ENCODE results near the gene ACAP3. TPM values are rescaled to one million over a fixed set of nuclear protein-coding genes. Genes with fewer than 3 reads are reported as not detected.

Gene ACAP3
- total and polyA plus RNA-seq, 10 of the 15 experiments (the other 5 are each of a cell fraction or from before 2014, with no cell fraction given), result 0.05 to 34.2 (median 7.1) TPM

- POLR2A ChIA-PET, result no interaction called here
- peaks cover 0 to 5% of the 10 kb centered on the region in 2 experiments for H3K36me3 ChIP-seq (ENCODE audit: control insufficient read depth in 2 of 2, insufficient read depth in 2 of 2, low read length in 1 of 2)
- H3K27me3 ChIP-seq (replicated peaks in 1 of 2; ENCODE audit: control insufficient read depth in 2 of 2, insufficient read depth in 2 of 2, low read length in 1 of 2), result no peaks in the 10 kb centered on the region
- 95% methylated on average over 17 of the region's 36 CpGs for WGBS (ENCODE audit: insufficient coverage, insufficient replicate concordance, low lambda C conversion rate, missing lambda C conversion rate)
- no peak overlapping the region for H3K27ac ChIP-seq (ENCODE audit: control insufficient read depth, insufficient read depth)
- SMC1A ChIA-PET (ENCODE audit: uncharacterized antibody, unreplicated experiment), result no interaction called here
- DNase-seq (ENCODE audit: low read depth, low spot score) (no peak), ATAC-seq (no peak), FAIRE-seq (no peak)
- no peak overlapping the region for H2AFZ ChIP-seq (ENCODE audit: control insufficient read depth, low read depth, low read length)
- H3K4me2 ChIP-seq (ENCODE audit: control insufficient read depth, insufficient read depth), result no peak overlapping the region
- no peaks in the 10 kb centered on the region for H3K9me3 ChIP-seq (replicated peaks; ENCODE audit: control insufficient read depth, insufficient read depth, low read length)
- CTCF ChIA-PET, result no interaction called here
- H4K20me1 ChIP-seq (ENCODE audit: control insufficient read depth, insufficient read depth), result no peaks in the 10 kb centered on the region
- in situ Hi-C loops (cut with MboI) (no loop called here), intact Hi-C loops (cut with micrococcal nuclease; ENCODE audit: unreplicated experiment) (no loop called here)
- H3K9ac ChIP-seq (ENCODE audit: control insufficient read depth, insufficient read depth, low read length), result no peak overlapping the region
- H3K4me3 ChIP-seq, result no peak overlapping the region
- no peaks in the 10 kb centered on the region for H3K79me2 ChIP-seq (ENCODE audit: control insufficient read depth, insufficient read depth, low read length)
- TF ChIP-seq SIN3A (IDR thresholded peaks at IDR 0.05; ENCODE audit: low read depth, low read length), result no peak
- peak; percentile 34 for TF ChIP-seq BCL3 (IDR thresholded peaks at IDR 0.05; ENCODE audit: borderline replicate concordance, insufficient read depth, low read depth, low read length, poor library complexity, severe bottlenecking)
- 0 out of 2 replicates have a peak, but pooled peaks have one; percentile 23 for TF ChIP-seq TCF3 (IDR thresholded peaks at IDR 0.05; ENCODE audit: borderline replicate concordance, insufficient read depth, low read depth, low read length)
- BruUV-seq (replicated peaks), result no TSS peak
- RAD21 ChIA-PET (ENCODE audit: unreplicated experiment), result interaction anchor here (0.5 kb wide), 1 partner anchor 340 kb away, joined by 3 read pairs; no protein-coding TSS in a partner anchor
- H3K4me1 ChIP-seq (ENCODE audit: control insufficient read depth, insufficient read depth, low read length), result no peaks in the 10 kb centered on the region
These were observed 30.5 kb upstream of the ACAP3 start for GRCh38 chr1:1338278-1338677.

GRCh38 chr1:1337793-1338147, 30.0 kb upstream of the ACAP3 start:
- intact Hi-C loops (cut with micrococcal nuclease; ENCODE audit: unreplicated experiment) (no loop called here), in situ Hi-C loops (cut with MboI) (no loop called here)
- Histone ChIP-seq H3K4me3 (no peak overlapping the region), H4K20me1 (ENCODE audit: control insufficient read depth, insufficient read depth) (no peaks in the 10 kb centered on the region), H3K36me3 (ENCODE audit: control insufficient read depth in 2 of 2, insufficient read depth in 2 of 2, low read length in 1 of 2) (peaks cover 0 to 5% of the 10 kb centered on the region in 2 experiments), H3K9ac (ENCODE audit: control insufficient read depth, insufficient read depth, low read length) (no peak overlapping the region), H3K27me3 (replicated peaks in 1 of 2; ENCODE audit: control insufficient read depth in 2 of 2, insufficient read depth in 2 of 2, low read length in 1 of 2) (no peaks in the 10 kb centered on the region), H3K4me1 (ENCODE audit: control insufficient read depth, insufficient read depth, low read length) (no peaks in the 10 kb centered on the region), H3K9me3 (replicated peaks; ENCODE audit: control insufficient read depth, insufficient read depth, low read length) (no peaks in the 10 kb centered on the region), H3K4me2 (ENCODE audit: control insufficient read depth, insufficient read depth) (no peak overlapping the region), H3K79me2 (ENCODE audit: control insufficient read depth, insufficient read depth, low read length) (no peaks in the 10 kb centered on the region), H2AFZ (ENCODE audit: control insufficient read depth, low read depth, low read length) (no peak overlapping the region), H3K27ac (ENCODE audit: control insufficient read depth, insufficient read depth) (no peak overlapping the region)
- no peak for FAIRE-seq
- 75% methylated on average over 17 of the region's 18 CpGs for WGBS (ENCODE audit: insufficient coverage, insufficient replicate concordance, low lambda C conversion rate, missing lambda C conversion rate)
- ChIA-PET CTCF (no interaction called here), POLR2A (no interaction called here), RAD21 (ENCODE audit: unreplicated experiment) (interaction anchor here (0.5 to 0.6 kb wide), 2 partner anchors 9 to 341 kb away, joined by 3 read pairs; no protein-coding TSS in a partner anchor), SMC1A (ENCODE audit: uncharacterized antibody, unreplicated experiment) (no interaction called here)
- no peak for DNase-seq (ENCODE audit: low read depth, low spot score)
- ATAC-seq, result peak; percentile 93
- BruUV-seq (replicated peaks), result no TSS peak
- TF ChIP-seq POU2F2 (IDR thresholded peaks at IDR 0.05; ENCODE audit: borderline replicate concordance, low read depth, low read length), result no peak
- no peak for TF ChIP-seq SMAD5 (IDR thresholded peaks at IDR 0.05; ENCODE audit: low read depth)
- TF ChIP-seq NFXL1 (IDR thresholded peaks at IDR 0.05; ENCODE audit: borderline replicate concordance), result no peak
- no peak for TF ChIP-seq SMARCA5 (IDR thresholded peaks at IDR 0.05)
- no peak for TF ChIP-seq PBX3 (IDR thresholded peaks at IDR 0.05; ENCODE audit: insufficient replicate concordance, low read depth, low read length)
- TF ChIP-seq DPF2 (IDR thresholded peaks at IDR 0.05), result no peak
- no peak for TF ChIP-seq TAF1 (IDR thresholded peaks at IDR 0.05; ENCODE audit: borderline replicate concordance, low read depth, low read length)
- no peak for TF ChIP-seq POLR2AphosphoS2 (IDR thresholded peaks at IDR 0.05; ENCODE audit: low read depth, low read length)
- TF ChIP-seq TCF12 (IDR thresholded peaks at IDR 0.05; ENCODE audit: low read depth, low read length), result no peak
- no peak for TF ChIP-seq PKNOX1 (IDR thresholded peaks at IDR 0.05)
- no peak for TF ChIP-seq BCL11A (IDR thresholded peaks at IDR 0.05; ENCODE audit: low read depth, low read length)
- no peak for TF ChIP-seq CBFB (IDR thresholded peaks at IDR 0.05; ENCODE audit: low read depth)
- TF ChIP-seq ZBED1 (IDR thresholded peaks at IDR 0.05; ENCODE audit: borderline replicate concordance), result no peak
